T-helper 1 cell (primary cell): Measurements from ENCODE around the gene ABHD14A.

Experiments used
- DNase-seq, 5 donors: peaks; one replicate each; pipeline ENCODE4 v3.0.0-alpha.2; 2012 to 2020

Gene ABHD14A

DNA sequence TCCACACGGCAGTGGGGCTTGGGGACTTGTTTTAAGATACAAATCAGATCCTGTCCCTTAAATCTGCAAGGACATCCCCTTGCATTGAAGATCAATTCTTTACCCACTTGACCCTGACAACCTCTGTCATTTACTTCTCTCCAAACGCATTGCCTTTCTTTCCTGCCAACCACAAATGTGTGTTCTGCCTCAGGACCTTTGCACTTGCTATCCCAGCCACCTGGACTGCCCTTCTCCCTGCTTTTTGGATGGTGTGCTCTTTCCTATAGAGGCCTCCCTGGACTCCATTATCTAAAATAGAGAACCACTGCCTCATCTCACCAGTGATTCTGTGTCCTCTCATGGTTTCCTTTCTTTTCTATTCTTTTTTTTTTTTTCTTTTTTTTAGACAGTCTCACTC, 22.3 kb downstream of the ABHD14A start:
- no peak for DNase-seq

DNA sequence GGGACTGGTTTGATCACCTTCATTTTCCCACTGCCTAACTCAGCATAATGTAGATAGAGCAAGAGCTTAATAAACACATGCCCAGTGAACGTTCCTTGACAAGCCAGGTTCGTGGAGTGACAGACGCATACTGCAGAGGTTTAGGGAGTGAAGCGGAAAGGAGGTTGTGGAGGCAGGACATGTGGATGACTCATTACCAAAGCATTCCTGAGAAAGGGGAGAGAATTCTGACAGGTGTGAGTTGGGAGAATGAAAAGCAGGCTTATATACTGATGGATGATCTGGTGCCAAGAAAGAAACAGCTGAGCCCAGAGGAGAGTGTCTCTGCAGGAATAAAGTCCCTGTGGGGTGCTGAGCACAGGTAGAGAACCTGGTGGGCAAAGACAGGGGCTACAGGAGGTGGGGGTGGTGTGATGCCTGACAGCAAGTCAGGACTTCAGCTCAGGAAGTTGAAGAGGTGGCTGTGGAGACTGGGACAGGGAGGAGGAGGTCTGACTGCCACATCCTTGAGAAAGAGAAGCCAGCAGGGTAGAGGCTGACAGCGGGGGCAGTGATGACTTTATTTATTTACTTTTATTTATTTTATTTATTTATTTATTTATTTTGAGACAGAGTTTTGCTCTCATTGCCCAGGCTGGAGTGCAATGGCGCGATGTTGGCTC, 23.2 kb downstream of the ABHD14A start:
- DNase-seq, result no peak

DNA sequence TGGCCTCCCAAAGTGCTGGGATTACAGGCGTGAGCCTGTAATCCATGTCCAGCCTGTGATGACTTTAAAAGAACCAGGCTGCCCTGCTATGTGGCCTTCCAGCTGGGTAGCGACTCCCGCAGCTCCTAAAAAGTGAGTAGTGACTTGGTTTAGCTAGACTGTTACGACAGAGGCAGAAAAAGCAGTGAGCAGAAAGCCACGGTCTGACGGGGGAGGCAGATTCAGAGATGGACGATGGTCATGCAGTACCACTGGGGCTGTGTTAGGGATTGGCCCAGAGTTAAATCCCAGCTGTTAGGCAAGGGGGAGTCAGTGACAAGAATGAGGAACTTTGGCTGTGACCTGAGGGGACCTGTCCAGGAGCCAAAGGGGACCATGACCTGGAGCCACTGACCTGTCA, 23.9 kb downstream of the ABHD14A start:
- no peak for DNase-seq

DNA sequence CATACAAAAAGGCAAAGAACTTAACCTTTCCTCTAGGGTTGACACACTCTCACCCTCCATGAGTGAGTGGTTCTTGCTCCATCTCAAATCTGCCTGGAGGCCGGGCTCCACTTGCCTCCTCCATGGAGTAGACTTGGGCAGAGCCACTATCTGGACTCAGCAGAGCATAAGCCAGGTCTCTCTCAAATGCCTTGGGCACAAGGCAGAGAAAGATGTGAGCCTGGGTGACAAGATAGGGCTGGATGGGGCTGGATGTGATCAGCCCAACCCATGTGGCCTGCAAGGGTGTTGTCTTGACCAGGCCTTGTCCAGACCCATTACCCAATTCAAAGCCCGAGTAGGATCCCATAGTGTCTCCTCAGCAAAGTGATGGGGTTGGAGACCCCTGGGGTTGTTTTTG, 25.0 kb downstream of the ABHD14A start:
- no peak for DNase-seq

DNA sequence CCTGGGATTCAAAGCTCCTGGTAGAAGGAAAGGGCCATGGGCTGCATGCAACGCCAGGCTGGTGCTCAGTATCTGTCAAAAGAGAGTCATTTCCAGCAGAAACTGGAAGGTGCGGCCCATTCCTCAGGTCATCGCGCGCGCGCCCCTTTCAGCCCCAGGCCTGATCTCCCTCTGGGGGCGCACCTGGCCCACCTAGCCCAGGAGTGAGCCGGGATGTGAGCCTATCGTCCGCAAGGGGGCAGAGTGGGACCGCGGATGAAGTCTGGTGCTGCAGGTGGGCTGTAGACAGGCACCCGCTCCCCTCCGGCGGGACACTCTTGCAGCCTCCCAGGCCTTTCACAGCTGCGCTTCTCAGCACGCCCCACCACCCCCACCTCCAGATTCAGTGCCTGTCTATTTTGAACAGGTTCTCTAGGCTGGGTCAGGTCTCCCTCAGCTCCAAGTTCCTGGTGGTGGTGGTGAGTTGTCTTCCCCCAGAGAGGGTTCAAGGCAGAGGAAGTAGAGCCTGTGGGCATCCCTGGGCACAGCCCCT, 26.6 kb downstream of the ABHD14A start:
- peak; percentile 65 to 84 (median 75) for DNase-seq

DNA sequence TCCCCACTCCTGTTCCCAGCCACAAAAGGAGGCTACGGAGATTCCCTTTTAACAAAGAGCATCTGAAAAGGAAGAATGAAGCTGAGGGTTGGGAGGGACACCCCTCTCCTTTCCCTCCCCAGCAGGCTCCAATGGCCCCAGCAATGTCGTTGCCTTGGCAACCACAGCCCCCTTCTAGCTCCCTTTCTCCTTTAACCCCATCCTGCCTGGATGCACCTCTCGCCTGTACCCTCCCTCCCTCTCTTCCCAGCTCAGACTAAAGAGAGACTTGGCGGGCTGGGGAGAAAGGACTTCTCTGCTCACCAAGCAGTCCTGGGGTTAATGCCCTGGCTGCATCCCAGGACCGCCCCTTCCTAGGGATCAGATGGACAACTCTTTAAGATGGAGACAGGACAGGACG, 27.9 kb downstream of the ABHD14A start:
- DNase-seq, result no peak

DNA sequence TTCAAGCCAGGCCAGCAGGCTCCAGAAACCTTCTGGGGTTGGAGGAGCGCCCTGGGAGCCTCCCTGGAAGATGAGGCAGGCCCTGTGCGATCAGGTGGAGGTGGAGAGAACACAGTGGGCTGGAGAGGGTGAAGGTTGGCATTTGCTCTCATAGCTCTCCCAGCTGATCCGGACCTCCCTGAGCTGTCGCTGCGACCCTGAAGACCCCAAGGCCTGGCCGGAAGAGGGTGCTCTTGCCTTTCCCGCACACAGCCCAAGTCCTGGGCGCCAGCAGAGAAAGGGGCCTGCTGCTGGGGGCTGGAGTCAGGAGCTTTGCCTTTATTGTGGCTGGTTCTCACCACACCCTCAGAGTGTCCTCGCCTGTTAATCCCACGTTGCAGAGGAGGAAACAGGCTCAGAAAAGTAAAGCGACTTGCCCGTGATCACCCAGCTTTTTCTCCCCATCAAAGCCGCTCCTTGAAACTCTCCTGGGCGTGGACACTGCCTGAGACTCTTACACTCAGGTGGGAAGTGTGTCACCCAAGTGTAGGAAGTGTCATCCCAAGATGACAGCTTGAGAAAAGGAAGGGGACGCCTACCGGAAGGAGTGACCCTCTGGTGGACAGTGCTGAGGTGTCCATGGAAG, 29.4 kb downstream of the ABHD14A start:
- DNase-seq, result no peak

DNA sequence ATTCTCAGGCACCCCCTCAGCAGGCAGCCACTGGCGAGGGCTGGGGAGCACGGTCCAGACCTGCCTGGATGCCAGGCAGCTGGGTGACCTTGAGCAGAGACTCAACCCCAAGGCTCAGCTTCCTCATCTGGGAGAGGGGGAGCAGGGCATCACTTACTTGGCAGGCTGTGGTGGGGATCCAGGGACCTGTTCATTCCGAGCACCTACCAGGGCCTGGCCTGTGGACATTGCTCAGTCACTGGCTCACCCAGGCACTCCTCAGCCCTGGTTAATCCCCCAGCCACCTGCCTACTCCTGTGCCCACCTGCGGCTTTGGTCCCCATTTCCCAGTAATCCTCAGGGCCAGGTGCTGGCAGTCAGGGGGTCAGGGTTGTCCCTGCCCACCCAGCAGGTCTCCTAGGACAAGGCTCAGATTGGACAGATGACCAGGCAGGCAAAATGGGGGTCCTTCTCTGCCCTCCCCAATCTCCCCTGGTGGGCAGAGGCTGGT, 30.1 kb downstream of the ABHD14A start:
- DNase-seq, result no peak

DNA sequence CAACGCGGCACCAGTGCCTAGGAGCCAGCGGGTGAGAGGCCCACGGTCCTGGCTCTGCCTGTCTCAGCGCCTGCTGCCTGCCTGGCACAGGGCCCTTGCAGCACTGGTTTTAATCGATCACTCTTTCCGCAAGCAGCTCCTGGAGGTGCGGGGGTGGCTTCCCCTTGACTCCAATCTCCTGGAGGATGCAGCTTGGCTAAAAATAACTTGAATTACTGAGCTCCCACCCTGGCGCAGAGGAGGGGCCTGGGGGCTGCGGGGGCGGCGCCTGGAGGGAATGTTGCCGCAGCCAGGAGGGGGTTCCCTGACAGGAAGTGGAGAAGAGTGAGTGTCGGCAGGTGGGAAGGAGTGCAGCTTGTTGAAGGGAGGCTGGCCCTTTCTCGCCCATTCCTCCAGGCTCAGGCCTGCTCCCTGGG, 30.7 kb downstream of the ABHD14A start:
- no peak for DNase-seq

DNA sequence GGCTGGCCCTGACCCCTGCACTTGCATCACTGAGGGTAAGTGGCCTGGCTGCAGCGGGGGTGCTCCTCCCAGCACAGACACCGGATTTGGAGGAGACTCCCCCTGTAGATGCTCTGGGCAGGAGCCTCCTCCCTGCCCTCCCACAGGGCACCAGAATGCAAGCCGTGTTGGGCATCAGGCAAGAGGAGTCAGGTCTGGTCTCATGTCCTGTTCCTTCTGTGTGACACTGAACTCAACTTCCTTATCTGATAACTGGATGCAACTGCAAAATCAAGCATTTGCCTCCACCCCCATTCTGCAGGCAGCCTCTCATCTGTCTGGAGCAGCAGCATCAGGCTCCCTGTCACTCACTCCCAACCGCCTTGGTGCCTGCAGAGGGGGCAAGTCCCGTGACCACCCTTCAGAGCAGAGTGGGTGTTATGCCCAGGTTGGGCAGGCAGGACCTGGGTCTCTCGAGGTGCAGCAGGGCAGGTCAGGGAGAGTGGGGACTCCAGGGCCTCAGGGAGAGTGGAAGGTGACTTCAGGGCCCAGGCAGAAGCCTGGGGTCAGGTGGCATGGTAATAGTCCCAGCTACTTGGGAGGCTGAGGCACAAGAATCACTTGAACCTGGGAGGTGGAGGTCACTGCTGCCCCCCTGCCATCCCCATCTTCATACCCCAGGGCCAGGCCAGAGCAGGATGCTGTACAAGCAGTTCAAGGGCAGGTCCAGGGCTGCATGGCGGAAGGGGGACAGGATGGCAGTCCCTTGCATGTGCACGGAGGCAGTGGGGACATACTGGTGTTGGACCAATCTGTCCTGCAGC, 31.4 kb downstream of the ABHD14A start:
- DNase-seq, result no peak

DNA sequence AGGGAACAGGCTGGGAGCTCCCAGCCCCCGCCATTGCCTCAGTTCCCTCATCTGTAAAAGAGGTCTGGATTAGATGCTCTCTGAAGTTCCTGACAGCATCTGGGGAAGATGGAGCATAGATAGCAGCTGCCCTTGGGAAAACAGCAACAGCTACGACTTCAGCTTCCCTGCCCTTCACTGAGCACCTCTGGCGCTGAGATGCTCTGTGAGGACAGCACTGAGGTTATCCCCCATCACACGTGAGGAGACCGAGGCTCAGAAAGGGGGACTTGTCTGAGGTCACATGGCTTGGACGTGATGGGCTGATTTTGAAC, 31.9 kb downstream of the ABHD14A start:
- DNase-seq, result no peak

DNA sequence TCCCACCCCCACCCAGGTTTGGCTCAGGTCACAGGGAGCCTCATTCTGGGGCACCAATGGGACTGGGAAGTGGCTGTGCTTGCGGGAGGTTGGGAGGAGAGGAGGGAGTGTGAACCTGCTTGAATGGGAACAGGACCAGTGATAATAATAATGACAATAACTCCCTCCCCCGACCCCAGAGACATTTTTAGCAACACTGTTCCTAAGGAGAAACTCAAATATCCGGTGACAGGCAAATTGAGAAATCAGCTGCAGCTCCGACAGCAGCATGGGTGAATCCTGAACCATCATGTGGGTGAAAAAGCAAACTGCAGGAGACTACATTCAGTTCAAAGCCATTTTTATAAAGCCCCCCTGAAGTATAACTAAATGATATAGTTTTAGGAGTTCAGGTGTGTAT, 32.4 kb downstream of the ABHD14A start:
- no peak for DNase-seq

DNA sequence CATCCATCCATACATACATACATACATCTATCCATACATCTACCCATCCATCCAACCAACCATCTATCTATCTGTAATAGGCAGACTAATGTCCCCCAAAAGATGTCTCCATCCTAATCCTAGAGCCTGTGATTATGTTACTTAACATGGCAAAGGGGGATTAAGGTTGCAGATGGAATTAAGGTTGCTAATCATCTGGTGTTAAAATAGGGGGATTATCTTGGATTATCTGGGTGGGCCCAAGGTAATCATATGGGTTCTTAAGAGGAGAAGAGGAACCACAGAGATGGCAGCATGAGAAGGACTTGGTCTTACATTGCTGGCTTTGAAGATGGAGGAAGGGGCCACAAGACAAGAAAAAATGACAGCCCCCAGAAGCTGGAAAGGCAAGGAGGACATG, 35.6 kb downstream of the ABHD14A start:
- DNase-seq, result no peak

DNA sequence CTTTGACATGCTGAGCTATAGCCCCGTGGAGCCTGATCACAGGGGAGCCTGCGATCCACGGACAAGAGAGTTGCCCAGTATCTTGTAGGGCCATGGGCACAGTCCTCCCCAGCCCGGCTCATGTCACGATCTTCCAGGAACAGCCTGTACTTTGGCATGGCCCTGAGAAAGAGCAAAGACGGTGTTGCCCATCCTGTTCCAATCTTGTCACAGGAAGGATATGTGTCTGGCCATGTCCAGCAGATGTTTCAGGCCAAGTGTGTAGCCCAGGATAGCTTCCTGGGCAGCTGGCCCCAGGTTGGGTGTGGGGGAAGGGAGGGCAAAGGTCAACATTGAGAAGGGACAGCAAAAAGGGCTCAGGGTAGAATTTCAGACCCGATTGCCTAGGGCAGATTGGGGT, 37.8 kb downstream of the ABHD14A start:
- no peak for DNase-seq

DNA sequence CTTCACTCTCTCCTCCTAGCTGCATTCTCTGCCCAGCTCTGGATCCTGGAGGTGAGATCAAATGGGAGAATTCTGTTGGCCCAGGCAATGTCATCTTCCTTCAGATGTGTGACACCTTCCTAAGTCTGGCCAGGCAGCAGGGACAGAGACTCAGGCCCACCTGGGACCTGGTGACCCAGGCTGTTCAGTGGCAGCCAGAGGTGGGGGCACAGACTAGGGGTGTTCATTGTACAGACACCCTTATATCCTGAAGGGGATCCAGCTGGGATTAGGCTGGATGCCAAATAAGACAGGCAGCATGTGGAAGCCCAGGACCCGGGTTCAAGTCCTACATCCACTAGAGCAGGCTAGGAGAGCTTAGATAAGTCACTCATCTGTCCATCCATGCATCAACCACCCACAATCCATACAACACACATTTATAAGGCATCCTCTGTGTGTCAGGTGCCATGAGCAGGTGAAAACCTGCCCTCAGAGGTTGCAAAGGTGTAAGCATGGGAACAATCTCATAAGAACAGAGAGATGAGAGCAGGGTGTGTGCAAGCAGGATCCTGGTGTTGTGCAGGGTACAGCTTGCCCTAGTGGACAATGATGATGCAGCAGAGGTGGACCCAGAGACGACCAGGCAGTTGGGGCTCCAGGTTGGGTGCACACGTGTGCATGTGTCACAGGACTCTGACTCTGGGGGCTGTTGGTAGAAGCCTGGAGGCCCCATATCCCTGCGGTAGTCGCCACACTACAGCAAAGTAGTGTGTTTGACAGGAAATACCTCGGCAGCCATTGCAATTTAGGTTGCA, 39.1 kb downstream of the ABHD14A start:
- DNase-seq, result no peak

DNA sequence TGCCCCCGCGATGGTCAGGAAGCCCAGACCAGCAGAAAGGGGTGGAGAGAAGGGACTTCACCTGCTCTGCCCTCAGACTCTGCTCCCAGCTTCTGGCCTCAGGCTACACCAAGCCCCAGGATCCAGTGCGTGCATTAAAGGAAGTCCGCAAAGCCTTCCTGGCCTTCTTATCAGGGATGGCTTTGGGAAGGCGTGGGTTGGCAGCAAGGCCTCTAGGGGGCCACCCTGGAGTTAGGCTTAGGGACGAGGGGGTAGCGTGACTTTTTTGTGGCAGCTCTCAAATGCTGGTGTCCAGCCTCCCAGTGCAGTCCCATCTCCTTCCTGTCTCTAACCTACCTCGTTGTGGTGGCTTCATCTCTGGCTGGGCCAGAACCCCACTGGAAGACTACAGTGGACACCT, 39.7 kb downstream of the ABHD14A start:
- DNase-seq, result no peak

DNA sequence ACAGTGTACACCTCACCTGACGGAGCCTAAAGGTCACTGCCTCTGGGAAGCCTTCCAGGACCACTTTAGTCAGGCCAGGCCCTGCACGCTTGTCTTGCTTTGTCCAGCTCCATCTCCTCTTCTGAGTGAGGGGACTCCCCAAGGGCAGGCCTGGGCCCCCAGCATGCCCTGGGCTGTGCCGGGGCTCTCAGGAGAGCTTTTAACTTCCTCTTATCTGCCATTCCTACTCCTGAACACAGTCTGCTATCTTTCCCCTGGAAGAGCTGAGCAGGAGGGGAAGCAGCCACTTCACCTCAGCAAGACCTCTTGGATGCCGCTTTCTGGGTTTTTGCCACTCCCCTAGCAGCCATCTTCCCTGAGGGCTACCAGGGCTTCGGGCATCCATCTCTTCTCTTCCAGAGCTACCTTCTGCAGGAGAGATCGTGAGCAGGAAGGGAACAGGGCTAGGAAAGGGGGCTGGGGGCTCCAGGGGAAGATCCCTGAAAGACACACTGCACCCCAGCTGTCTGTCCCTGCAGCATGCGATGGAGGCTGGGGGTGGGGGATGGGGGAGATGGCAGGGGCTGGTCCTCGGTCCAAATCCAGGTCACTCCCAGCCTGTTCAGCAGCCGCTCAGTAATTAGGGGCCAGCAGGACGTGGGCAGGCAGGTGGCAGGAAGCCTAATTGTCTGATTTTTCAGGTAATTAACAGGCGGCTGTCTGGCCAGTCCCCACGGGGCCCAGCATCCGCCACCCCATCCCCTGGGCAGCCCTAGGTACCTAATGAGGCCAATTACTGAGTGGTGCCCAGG, 40.8 kb downstream of the ABHD14A start:
- DNase-seq, result no peak

DNA sequence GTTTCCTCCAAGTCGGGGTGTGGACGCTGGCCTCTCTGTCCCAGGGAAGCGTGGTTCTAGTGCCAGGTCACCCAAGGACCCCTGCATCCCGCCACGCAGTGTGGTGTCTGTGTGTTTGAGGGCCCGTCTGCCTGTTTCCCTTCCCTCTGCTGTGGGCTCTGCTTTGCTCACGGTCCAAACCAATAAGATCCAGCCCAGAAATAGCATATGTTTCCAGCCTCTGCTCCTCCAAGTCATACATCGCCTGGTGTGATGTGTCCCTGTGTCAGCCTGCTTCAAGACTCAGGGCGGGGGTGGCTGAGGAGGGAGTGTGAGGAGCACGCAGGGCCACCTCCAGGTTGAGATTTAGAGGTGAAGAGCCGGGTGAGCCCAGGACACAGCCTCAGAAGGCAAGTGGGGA, 42.7 kb downstream of the ABHD14A start:
- DNase-seq, result no peak

DNA sequence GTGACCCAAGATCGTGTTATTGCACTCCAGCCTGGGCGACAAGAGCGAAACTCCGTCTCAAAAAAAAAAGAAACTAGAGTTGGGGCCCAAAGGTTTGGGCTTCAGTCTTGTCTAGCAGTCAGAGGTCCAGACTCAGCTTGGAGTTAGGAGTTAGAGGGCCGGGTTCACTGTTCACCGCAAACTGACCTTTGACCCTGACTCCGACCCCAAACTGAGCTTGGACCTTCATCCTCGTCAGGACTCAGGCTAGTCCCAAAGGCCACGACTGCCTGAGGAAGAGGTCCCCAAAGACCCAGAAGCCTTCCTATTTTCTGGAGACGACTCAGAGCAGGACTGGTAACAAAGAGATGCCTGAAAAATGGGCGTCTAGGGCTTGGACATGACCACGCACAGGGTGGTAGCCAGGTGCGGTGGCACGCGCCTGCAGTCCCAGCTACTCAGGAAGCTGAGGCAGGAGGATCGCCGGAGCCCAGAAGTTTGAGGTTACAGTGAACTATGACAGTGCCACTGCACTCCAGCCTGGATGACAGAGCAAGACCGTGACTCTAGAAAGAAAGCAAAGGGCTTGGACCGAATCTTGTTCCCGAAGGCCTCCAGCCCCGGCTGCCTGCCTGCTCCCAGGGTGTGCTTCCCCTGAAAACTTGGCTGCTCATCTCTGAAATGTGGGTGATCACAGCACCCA, 43.6 kb downstream of the ABHD14A start:
- no peak for DNase-seq

DNA sequence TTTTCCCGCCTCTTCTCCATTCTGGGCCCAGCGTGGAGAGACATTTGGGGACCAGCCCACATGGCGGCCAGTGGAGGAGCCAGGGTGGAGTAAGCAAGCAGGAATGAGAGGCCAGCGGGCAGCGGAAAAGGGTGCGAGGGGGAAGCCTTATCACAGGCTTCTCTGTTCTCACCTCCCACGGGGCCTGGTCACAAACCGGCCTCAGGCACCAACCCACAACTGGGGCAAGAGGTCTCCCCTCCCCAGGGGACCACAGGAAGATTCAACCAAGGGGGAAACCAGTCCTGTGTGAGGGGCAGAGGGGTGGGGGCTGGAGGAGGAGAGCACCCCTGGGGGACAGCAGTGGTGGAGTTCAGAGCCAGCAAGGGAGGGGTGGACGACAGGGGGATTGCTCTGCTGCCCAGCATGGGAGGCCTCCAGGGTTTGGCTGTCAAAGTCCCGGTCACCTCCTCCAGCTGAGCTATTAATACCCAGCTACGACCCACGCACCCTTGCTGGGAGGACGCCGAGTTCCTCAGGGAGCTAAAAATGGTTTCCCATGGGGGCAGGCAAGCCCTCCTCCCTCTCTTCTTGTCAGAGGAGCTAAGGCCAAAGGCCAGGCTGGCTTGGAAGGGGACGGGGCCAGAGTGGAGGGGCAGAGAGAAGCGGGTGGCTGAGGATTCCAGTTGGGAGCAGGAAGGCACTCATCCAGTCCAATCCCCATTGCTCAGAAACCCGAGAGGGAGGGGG, 44.7 kb downstream of the ABHD14A start:
- no peak for DNase-seq

DNA sequence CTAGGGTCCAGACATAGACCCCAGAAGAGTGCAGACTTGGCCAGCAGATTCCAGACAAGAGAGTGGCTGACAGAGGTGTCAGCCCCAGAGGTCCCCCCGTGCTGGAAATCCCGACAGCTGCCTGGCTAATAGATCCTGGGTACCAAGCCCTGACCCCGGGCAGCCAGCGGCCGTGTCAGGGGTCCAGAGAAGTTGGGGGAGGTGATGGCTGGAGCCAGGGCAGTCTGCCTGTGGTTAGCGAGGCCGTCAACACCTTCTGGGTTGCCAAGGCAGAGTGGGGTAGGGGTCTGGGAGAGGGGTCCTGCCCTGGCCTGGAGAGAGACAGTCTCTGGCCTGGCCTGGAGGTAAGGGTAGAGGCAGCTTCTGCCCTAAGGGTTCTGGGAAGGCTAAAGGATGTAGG, 45.9 kb downstream of the ABHD14A start:
- no peak for DNase-seq
